Measurements from ENCODE around the gene SMURF2. TPM values are rescaled to one million over a fixed set of nuclear protein-coding genes. Genes with fewer than 3 reads are reported as not detected.

Gene SMURF2
- 36.6 and 52.4 TPM in 2 replicates for polyA plus RNA-seq (2012; rRNA removed)
- polyA plus RNA-seq (2012; cell fraction: cytosol; rRNA removed): 48.8 and 53.0 TPM in 2 replicates
- polyA plus RNA-seq (2012; cell fraction: nucleus; rRNA removed): 45.2 and 104 TPM in 2 replicates

- Histone ChIP-seq H3K4me2 (peak within 1 kb of the TSS; percentile 79), H3K79me2 (ENCODE audit: insufficient read depth) (peaks cover 73% of the 10 kb centered on the region), H3K9ac (peak within 1 kb of the TSS; percentile 89), H3K4me3 (ENCODE audit: low read depth in 2 of 2, low read length in 1 of 2) (peak within 1 kb of the TSS; percentile 69 to 96), H3F3A (replicated peaks; ENCODE audit: insufficient read depth) (peaks cover 65% of the 10 kb centered on the region), H3K9me3 (no peaks in the 10 kb centered on the region), H3K4me1 (ENCODE audit: control insufficient read depth in 1 of 2, insufficient read depth in 2 of 2, low read depth in 1 of 2, low read length in 1 of 2) (peaks cover 6 to 20% of the 10 kb centered on the region in 2 experiments), H2AFZ (ENCODE audit: low read depth) (peak within 1 kb of the TSS; percentile 95), H3K9me2 (no peaks in the 10 kb centered on the region), H3K36me3 (replicated peaks in 1 of 2; ENCODE audit: control insufficient read depth in 1 of 2, insufficient read depth in 2 of 2, low read length in 1 of 2) (peaks cover 0 to 14% of the 10 kb centered on the region in 2 experiments), H3K27ac (ENCODE audit: low read depth in 2 of 2, low read length in 1 of 2) (peak within 1 kb of the TSS; percentile 84 to 92), H3K27me3 (ENCODE audit: insufficient read depth) (no peaks in the 10 kb centered on the region), H4K20me1 (ENCODE audit: insufficient read depth) (peaks cover 40% of the 10 kb centered on the region)
- CTCF ChIA-PET: interaction anchor here (0.6 to 1.5 kb wide), 5 partner anchors 13 to 242 kb away, joined by 3 to 8 read pairs (median 3); no protein-coding TSS in a partner anchor
- POLR2A ChIA-PET: interaction anchor here (0.6 to 1.7 kb wide), 7 partner anchors 9 to 516 kb away, joined by 3 to 15 read pairs (median 5); partner anchors contain the start of genes CEP95 and DDX5
- DNase-seq: peak; percentile 100
- WGBS (ENCODE audit: low lambda C conversion rate): under 1% methylated on average over 24 of the region's 95 CpGs
- peak; percentile 2 for TF ChIP-seq CHD2 (IDR thresholded peaks at IDR 0.05; ENCODE audit: low read length, partially characterized antibody)
- no peak for TF ChIP-seq NRF1 (IDR thresholded peaks at IDR 0.05; ENCODE audit: low read depth, low read length)
- TF ChIP-seq IRF3 (IDR thresholded peaks at IDR 0.05; ENCODE audit: low read depth, low read length): no peak
- no peak for TF ChIP-seq GATA2 (CRISPR knock-in tag; IDR thresholded peaks at IDR 0.05)
- peak; percentile 30 for TF ChIP-seq CTCF (IDR thresholded peaks at IDR 0.05)
- TF ChIP-seq SIN3A (IDR thresholded peaks at IDR 0.05; ENCODE audit: borderline replicate concordance, low read depth, low read length): no peak
- TF ChIP-seq RXRA (IDR thresholded peaks at IDR 0.05; ENCODE audit: borderline replicate concordance, low read depth): 0 out of 2 replicates have a peak, but pooled peaks have one; percentile 39
- peak; percentile 89 for TF ChIP-seq TAF1 (IDR thresholded peaks at IDR 0.05; ENCODE audit: borderline replicate concordance, low read depth, low read length)
- no peak for TF ChIP-seq TEAD4 (IDR thresholded peaks at IDR 0.05; ENCODE audit: borderline replicate concordance, insufficient read depth)
- TF ChIP-seq EP300 (IDR thresholded peaks at IDR 0.05; ENCODE audit: borderline replicate concordance in 1 of 2, low read depth in 1 of 2, low read length in 1 of 2): no peak
- no peak for TF ChIP-seq ELF1 (IDR thresholded peaks at IDR 0.05)
- TF ChIP-seq FOXM1 (IDR thresholded peaks at IDR 0.05; ENCODE audit: low read depth): no peak
- TF ChIP-seq MXI1 (IDR thresholded peaks at IDR 0.05; ENCODE audit: low read depth, low read length): peak; percentile 68; the same call in 1 of the 2 replicates
- TF ChIP-seq YY1 (IDR thresholded peaks at IDR 0.05; ENCODE audit: low read depth): no peak
- no peak for TF ChIP-seq ZBTB33 (IDR thresholded peaks at IDR 0.05; ENCODE audit: borderline replicate concordance, low read depth)
- no peak for TF ChIP-seq RCOR1 (IDR thresholded peaks at IDR 0.05; ENCODE audit: low read length)
- TF ChIP-seq FOXJ3 (CRISPR knock-in tag; IDR thresholded peaks at IDR 0.05): no peak
- no peak for TF ChIP-seq GABPA (IDR thresholded peaks at IDR 0.05; ENCODE audit: low read depth)
- TF ChIP-seq RFX5 (IDR thresholded peaks at IDR 0.05; ENCODE audit: low read length): no peak
- TF ChIP-seq RAD21 (IDR thresholded peaks at IDR 0.05; ENCODE audit: low read length): no peak
- no peak for TF ChIP-seq JUND (IDR thresholded peaks at IDR 0.05)
- TF ChIP-seq PBX3 (IDR thresholded peaks at IDR 0.05): no peak
- no peak for TF ChIP-seq USF1 (IDR thresholded peaks at IDR 0.05; ENCODE audit: borderline replicate concordance, low read depth)
Measured at GRCh38 chr17:64661976-64662773, at the start of gene SMURF2. TSS of gene SMURF2 (minus strand) at chr17:64662307. CDS start at chr17:64661880, 427 bp downstream.
